SHP77 (cell line): ENCODE data around the gene ATRN.
"Not testable (repeated sequence)": the region's sequence is repeated elsewhere in the genome, so short reads cannot be mapped to it uniquely, and the experiment has no call there.

ENCODE experiments used
- DNase-seq, 2 experiments: peaks; one replicate each; lab custom pipeline; 2025; lab: John Stamatoyannopoulos, UW

Gene ATRN

DNA sequence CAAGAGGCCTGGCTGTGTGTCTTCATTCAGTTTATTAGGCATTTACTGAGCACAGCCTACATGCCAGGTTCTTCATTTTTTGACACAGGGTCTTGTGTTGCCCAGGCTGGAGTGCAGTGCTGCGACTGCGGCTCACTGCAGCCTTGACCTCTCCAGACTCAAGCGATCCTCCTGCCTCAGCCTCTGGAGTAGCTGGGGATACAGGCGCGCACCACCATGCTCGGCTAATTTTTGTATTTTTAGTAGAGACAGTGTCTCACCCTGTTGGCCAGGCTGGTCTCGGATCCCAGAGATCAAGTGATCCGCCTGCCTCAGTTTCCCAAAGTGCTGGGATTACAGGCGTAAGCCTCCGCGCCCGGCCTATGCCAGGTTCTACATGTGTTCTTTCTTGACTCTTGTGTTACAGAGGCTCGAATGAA, 601 bp upstream of the ATRN start:
- DNase-seq = no peak

DNA sequence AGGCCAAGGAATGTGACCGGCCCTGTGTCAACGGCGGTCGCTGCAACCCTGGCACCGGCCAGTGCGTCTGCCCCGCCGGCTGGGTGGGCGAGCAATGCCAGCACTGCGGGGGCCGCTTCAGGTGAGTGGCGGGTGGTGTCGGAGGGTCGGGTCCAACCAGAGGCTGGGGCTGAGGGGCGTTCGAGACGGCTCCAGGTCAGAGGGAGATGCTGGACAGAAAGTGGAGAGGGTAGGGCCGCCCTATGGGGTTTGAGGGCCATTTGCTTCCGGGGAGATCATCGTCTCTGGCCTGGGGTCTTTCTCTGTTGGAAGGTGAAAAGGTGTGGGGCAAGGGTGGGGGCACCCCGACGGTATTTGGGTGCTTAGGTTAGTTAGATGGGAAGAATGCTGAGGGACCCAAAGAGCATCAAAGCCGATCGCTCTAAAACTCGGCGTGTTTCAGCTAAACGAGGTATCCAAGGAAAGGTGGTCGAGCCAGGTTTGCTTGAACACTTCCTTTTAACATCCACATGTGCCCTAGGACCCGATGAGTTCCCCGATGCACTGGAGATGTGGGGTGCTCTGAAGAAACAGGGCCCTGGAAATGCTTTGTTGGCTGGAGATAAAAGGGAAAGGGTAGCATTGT, 691 bp downstream of the ATRN start:
- DNase-seq = no peak

DNA sequence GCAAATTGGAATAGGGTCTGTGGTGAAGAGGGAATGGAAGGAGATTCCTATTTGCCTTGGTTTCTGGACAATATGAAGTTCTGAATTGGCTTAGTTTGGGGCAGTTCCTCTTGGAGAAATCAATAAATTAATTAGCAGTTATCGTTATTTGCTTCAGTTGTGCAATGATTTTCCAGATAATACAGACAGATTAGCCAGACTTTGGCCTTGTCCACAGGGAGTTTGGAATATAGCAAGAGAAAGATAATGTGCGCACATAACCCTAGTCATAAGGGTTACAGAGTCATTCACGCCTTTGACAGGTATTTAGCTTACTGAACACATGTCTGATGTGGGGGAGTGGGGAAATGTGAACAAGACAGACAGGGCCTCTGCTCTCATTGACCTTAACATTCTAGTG, 1.3 kb downstream of the ATRN start:
- DNase-seq = no peak

DNA sequence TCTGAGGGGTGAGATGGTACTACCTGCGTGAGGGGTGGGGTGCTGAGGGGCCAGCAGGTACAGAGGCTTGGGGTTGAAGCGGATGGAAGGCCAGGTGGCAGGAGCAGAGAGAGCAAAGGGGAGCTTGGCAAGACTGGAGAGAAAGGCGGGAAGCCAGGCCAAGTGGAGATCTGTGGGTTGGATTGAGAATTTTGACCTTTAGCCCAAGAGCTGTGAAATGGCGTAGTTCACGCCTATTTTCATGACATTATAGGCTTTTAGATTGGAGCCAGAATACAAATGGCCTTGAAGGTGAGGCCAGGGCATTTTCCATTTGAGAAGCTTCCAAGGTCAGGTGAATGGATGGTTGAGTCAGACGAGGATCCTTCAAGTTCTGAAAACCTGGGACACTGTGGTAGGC, 2.5 kb downstream of the ATRN start:
- no peak for DNase-seq

DNA sequence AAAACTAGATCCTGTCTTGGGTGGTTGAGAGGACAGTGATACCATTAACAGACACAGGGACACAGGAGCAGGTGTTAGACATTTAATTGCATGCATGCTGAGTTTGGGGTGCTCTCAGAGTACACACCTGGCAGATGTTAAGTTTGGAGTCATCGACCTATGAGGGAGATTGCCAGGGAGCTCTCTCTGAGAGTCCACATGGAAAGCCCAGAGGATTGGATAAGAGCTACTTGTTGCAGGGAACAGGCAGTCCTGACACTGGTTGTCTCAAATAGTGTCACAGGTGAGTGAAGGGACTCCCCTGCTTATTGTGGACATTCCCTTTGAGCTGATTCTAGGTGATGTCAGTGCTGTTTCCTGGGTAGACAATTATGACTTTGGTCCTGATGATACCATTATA, 3.1 kb downstream of the ATRN start:
- DNase-seq = no peak

DNA sequence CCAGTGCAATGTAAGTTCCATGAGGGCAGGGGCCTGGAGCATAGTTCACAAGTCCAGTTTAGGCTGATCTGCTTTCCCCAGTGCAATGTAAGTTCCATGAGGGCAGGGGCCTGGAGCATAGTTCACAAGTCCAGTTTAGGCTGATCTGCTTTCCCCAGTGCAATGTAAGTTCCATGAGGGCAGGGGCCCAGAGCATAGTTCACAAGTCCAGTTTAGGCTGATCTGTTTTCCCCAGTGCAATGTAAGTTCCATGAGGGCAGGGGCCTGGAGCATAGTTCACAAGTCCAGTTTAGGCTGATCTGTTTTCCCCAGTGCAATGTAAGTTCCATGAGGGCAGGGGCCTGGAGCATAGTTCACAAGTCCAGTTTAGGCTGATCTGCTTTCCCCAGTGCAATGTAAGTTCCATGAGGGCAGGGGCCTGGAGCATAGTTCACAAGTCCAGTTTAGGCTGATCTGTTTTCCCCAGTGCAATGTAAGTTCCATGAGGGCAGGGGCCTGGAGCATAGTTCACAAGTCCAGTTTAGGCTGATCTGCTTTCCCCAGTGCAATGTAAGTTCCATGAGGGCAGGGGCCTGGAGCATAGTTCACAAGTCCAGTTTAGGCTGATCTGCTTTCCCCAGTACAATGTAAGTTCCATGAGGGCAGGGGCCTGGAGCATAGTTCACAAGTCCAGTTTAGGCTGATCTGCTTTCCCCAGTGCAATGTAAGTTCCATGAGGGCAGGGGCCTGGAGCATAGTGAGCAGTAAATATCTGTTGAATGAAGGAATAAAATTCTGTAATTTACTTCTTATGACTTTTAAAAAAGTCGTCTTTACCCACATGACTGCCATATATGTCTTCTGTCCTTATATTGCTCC, 6.4 kb downstream of the ATRN start:
- not testable (repeated sequence) for DNase-seq

DNA sequence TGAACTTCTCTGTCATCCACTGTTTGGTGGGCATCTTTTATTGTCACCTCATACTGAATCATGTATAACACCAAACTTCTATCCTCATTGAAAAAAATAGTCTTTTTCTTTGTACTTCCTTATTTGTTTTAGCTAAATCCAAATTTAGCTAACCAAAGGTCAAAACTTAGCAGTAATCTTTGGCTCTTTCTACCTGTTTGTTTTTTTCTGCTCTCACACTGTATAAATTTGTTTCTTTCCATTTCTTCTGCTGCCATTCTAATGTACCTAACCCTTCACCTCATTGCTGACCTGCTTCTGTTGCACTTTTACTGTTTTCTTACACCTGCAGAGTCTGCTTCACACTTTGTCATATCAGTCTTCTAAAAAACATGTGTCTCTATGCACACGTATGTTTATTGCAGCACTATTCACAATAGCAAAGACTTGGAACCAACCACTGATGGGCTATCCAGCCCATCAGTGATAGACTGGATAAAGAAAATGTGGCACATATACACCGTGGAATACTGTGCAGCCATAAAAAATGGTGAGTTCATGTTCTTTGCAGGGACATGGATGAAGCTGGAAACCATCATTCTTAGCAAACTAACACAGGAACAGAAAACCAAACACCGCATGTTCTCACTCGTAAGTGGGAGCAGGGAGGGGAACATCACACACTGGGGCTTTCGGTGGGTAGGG, 7.2 kb downstream of the ATRN start:
- DNase-seq = no peak

DNA sequence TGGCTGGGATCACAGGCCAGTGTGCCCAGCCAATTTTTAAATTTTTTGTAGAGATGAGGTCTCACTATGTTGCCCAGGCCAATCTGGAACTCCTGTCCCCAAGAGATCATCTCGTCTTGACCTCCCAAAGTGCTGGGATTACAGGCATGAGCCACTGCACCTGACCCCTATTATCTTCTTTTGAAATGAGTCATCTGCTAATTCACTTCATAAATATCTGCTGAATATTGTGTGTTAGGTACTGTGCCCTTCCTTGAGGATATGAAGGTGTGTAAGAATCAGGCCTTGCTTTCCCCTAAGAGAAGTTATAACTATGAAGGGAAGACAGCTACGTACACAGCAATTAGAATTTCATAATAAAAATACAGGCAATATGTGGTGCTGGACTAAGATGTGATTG, 8.2 kb downstream of the ATRN start:
- DNase-seq = no peak

DNA sequence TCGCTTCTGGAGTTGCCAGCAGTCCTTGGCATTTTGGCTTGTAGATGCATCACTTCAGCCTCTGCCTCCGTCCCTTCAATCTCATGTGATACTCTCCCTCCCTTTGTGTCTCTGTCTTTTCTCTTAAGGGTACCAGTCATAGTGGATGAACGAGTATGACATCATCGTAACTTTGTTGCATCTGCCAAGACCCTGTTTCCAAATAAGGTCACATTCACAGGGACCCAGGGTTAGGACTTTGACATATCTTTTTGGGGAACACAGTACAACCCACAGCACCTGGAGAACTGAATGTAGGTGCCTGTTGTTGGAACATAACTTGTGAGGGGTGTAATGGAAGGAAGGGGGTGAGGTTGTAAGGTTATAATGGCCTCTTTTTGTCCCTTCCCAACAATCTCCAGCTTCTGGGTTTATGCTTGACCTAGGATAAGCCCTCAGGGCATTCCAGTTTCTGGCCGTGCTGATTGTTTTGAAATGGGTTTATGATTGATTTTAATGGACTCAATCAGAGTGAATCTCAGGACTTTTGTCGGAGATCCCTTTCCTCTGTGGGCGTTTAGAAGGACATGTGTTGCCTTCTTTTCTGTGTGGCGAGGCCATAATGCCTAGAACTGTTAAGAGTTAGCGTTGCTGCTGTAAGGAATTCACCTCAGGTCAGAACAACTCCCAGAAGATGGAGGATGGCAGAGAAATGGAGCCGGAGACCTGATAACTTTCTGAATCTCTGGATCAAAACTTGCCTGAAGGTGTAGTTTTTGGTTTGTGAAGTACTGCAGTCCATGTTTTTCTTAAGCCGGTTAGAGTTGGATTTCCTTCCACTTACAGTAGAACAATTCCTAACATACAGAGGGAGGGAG, 9.2 kb downstream of the ATRN start:
- no peak for DNase-seq

DNA sequence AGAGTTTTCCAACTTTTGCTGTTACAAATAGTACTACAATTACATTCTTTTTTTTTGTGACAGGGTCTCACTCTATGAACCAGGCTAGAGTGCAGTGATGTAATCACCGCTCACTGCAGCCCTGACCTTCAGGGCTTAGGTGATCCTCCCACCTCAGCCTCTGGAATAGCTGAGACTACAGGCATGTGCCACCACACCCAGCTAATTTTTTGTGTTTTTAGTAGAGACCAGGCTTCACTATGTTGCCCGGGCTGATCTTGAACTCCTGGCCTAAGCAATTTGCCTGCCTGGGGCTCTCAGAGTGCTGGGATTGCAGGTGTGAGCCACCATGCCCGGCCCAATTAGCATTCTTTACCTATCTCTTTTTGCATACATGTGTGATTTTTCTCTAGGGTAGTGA, 12.5 kb downstream of the ATRN start:
- DNase-seq = no peak

DNA sequence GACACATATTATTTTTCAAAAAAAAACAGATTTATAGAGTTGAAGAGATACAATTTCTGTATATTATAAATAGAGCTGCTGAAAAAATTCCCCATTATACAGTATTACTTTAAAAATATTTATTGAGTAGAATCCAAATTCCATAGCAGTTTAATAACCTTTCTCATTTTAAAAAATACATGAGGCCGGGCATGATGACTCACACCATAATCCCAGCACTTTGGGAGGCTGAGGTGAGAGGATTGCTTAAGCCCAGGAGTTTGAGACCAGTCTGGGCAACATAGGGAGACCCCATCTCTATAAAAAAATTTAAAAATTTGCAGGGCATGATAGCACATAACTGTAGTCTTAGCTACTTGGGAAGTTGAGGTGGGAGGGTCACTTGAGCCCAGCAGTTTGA, 13.0 kb downstream of the ATRN start:
- DNase-seq = no peak

DNA sequence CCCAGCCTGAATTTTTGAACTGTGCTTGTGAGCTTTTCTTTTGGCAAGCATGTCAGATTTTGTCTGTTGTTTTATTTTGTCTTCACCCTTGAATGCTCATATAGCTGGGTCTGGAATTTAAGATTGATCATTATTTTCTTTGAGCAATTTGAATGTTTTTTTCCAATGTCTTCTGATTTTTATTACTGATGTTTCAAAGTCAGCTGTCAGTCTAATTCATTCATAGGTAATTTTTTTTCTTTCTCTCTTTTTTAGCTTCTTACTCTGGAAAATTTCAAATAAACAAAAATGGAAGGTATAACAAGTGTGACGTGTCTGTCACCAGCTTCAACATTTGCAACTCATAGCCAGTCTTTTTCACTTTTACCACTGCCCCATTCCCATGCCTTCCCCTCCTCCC, 15.1 kb downstream of the ATRN start:
- no peak for DNase-seq

DNA sequence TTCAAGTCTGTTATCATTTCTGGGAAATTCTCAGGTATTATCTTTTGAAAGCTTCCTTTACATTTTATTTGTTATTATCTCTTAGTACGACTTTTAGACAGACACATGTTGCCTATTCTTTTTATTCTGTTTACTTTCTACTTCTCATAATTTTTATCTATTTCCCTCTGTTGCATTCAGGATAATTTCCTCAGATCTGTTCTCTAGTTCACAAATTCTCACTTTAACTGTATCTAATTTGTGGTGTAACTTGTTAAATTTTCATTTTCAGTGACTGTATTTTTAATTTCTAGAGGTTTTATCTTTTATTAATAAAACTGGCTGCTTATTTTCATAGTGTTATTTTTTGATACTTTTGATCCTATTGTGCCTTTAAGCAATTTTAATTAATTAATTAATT, 16.0 kb downstream of the ATRN start:
- DNase-seq = no peak

DNA sequence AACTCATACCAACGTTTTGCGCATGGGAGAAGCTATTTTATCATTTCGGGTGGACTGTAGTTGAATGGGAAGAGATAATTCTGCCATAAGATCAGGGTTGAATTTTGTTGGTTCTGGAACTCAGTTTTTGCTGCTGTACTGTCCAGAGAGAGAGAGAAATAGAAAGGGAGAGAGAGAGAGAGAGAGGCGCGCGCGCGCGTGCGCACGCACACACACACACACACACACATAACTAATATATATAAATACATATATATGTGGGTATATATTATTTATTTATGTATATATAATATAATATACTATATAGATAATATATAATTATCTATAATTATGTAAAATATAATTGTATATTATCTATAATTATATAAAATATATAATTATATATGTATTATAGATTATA, 21.9 kb downstream of the ATRN start:
- no peak for DNase-seq

DNA sequence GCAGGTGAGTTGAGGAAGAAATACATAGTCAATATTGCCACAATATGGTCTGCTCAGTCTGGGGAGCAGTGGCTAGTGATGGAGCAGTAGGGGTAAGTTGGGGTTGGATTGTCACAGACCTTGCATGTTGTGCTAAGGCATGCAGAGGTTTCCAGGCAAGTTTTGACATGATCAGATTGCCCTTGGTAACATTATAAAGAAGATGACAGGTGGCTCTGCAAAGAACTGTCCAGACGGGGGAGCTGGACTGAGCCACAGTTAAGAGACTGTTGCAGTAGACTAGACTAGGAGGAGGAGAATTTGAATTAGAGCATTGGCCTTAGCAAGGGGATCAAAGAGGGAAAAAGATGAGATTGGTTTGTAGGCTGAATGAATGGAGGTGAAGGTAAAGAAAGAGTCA, 23.4 kb downstream of the ATRN start:
- no peak for DNase-seq

DNA sequence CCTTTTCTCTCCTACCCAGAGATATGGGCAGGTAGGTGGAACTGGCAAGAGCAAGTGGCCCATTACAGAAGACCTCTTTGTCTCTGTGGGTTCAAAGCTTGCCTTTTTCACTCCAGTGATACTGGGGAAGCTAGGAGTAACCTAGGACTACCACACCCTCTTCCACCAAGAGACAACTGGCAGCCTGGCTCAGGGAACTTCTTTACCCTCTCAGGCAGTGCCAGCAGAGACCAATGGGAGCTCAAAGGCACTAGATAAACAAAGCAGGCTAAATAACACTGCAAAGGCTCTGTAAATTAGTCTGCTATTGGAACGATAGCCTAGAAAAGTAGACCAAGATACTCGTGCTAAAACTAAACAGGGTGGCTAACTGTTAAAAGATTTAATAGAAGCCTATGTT, 32.1 kb downstream of the ATRN start:
- no peak for DNase-seq

DNA sequence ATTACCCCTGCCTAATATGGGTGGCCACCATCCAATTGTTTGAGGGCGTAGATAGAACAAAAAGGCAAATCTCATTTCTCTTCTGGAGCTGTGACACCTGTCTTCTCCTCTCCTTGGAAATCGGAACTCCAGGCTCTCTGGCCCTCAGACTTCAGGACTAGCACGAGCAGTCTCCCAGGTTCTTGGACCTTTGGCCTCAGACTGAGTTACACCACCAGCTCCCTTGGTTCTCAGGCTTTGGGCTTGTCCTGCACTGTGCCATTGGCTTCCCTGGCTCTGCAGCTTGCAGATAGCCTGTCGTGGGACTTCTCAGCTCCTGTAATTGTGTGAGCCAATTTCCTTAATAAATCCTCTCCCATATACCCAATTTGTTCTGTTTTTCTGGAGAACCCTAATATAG, 34.3 kb downstream of the ATRN start:
- DNase-seq = no peak

DNA sequence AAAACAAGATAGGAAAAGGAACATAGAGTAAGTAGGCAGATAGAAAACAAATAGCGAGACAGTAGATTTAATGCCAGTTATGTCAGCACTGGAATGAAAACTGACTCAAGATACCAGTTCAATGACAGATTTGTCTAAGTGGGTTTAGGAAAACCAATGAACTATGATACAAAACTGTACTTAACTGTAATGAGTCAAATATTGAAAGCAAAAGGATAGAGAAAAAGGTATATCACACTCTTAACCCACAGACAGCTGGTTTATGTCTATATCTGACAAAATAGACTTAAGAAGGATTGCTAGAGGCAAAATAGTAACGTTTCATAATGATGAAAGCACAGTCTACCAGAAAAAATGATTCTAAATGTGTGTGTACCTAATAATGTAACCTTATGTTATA, 38.2 kb downstream of the ATRN start:
- DNase-seq = no peak

DNA sequence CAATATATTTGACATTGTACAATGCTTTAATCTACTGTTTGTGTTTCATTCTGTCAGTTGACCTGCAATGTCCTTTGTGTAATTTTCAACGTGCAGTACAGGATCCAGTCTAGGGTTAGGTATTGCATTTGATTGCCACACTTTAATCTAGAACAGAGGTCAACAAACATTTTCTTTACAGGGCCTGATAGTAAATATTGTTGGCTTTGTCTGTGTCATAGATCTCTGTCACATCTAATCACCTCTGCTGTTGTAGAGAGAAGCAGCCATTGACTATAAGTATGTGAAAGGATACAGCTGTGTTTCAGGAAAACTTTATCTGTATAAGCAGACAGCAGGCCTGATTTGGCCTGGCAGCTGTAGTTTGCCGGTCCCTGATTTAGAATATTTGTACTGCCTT, 39.3 kb downstream of the ATRN start:
- DNase-seq = no peak

DNA sequence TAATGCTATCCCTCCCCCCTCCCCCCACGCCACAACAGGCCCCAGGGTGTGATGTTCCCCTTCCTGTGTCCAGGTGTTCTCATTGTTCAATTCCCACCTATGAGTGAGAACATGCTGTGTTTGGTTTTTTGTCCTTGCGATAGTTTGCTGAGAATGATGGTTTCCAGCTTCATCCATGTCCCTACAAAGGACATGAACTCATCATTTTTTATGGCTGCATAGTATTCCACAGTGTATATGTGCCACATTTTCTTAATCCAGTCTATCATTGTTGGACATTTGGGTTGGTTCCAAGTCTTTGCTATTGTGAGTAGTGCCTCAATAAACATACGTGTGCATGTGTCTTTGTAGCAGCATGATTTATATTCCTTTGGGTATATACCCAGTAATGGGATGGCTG, 41.4 kb downstream of the ATRN start:
- not testable (repeated sequence) for DNase-seq

DNA sequence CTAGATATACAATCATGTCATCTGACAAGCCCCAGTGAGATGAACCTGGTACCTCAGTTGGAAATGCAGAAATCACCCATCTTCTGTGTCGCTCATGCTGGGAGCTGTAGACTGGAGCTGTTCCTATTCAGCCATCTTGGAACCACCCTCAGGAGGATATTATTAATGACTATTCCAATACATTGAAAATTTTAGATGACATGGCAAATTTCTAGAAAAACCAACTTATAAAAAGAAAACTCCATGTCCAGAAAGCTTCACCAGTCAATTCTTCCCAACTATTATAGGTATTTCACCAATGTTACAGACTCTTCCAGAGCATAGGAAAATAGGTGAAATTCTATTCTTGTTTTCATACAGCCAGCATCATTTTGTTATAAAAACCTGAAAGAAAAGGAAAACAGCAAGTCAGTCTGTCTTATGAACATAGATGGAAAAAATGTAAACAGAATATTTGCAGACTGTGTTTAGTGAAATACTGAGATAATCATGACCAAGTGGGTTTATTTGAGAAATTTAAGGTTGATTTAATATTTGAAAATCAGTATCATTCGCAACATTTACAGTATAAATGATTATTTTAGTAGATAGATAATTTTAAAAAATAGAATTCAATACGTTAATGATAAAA, 43.3 kb downstream of the ATRN start:
- DNase-seq = no peak
